ENCODE results near the gene CYRIA.

Gene CYRIA

GRCh38 chr2:16625759-16626158 lies 39.9 kb downstream of the CYRIA start:
- H3K4me3 ChIP-seq: no peak overlapping the region
- in situ Hi-C loops (cut with MboI; ENCODE audit: low sequenced_read_pairs): no loop called here
- H3K9me3 ChIP-seq: no peaks in the 10 kb centered on the region
- no peaks in the 10 kb centered on the region for H3K27me3 ChIP-seq (ENCODE audit: low read depth)
- no peaks in the 10 kb centered on the region for H3K4me1 ChIP-seq
- DNase-seq (ENCODE audit: low spot score in 2 of 2): no peak
- H3K36me3 ChIP-seq (replicated peaks): no peaks in the 10 kb centered on the region

- H3K27me3 ChIP-seq (ENCODE audit: low read depth): no peaks in the 10 kb centered on the region
- DNase-seq (ENCODE audit: low spot score in 2 of 2): no peak
- in situ Hi-C loops (cut with MboI; ENCODE audit: low sequenced_read_pairs): no loop called here
- H3K36me3 ChIP-seq (replicated peaks): no peaks in the 10 kb centered on the region
- no peaks in the 10 kb centered on the region for H3K9me3 ChIP-seq
- no peaks in the 10 kb centered on the region for H3K4me1 ChIP-seq
- no peak overlapping the region for H3K4me3 ChIP-seq
Observed at GRCh38 chr2:16625201-16625729, 40.4 kb downstream of the CYRIA start.

- in situ Hi-C loops (cut with MboI; ENCODE audit: low sequenced_read_pairs): no loop called here
- no peak for DNase-seq (ENCODE audit: low spot score in 2 of 2)
- Histone ChIP-seq H3K9me3 (no peaks in the 10 kb centered on the region), H3K4me1 (no peaks in the 10 kb centered on the region), H3K4me3 (no peak overlapping the region), H3K27me3 (ENCODE audit: low read depth) (no peaks in the 10 kb centered on the region), H3K36me3 (replicated peaks) (no peaks in the 10 kb centered on the region)
Observed at GRCh38 chr2:16624436-16624780, 41.2 kb downstream of the CYRIA start.

DNA sequence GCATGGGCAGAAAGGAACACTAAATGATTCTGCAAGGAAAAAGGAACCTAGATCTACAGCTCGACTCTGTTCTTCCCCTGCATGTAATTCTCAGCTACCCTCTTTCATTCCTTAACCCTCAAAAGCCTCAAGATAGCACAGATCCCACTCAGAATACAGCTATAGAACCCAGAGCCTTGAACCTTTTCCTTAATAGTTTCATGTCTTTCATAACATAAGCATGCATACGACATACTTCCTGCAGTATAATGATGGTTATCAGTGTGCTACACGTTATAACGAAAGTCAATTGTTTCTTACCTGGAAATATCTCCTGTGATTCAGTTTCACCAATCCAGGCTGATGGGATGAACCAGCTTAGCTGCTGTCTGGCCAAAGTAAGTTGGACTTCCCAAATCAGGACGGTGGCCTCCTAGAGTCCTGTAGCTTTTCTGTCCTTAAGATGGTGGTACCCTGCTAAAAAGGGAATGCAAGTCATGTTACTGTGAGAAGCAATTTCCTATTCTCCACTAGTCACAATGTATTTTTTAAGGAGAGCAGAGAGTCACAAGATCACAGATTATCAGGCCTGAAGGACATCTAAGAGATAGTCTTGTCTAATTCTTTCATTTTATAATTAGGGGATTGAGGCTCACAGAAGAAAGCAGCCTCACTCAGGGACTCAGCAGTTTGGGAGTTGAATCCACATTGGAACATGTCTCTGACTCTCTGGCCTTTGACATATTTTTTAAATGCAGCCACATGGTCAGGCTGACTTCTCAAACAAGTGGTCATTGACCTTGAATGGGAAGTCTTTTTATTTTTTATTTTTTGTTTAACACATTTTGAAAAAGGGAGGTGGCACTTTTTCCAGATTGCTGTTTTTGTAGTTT lies 41.8 kb downstream of the CYRIA start:
- Histone ChIP-seq H3K36me3 (replicated peaks) (no peaks in the 10 kb centered on the region), H3K9me3 (no peaks in the 10 kb centered on the region), H3K4me3 (no peak overlapping the region), H3K27me3 (ENCODE audit: low read depth) (no peaks in the 10 kb centered on the region), H3K4me1 (no peaks in the 10 kb centered on the region)
- no peak for DNase-seq (ENCODE audit: low spot score in 2 of 2)
- in situ Hi-C loops (cut with MboI; ENCODE audit: low sequenced_read_pairs): no loop called here

DNA sequence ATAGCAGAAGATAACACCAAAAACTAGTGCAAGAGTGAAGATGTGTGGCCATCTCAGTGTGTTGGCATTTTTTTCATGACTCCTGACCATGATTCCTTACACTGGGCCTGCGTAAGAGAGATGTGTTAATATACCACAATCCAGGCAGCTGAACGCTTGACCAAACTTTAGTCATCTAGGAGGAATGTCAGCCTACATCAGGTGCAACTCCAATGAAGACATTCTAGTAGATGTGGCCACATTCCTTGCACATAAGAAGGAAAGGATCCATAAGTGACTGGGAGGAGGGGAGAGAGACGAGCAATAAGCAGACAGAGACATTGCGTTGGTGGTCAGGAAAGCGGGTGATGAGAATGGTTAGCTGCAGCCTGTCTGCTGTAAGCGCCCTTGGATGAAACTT lies 42.6 kb downstream of the CYRIA start:
- in situ Hi-C loops (cut with MboI; ENCODE audit: low sequenced_read_pairs): no loop called here
- DNase-seq (ENCODE audit: low spot score in 2 of 2): no peak
- H3K9me3 ChIP-seq: no peaks in the 10 kb centered on the region
- no peak overlapping the region for H3K4me3 ChIP-seq
- H3K4me1 ChIP-seq: no peaks in the 10 kb centered on the region
- no peaks in the 10 kb centered on the region for H3K36me3 ChIP-seq (replicated peaks)
- no peaks in the 10 kb centered on the region for H3K27me3 ChIP-seq (ENCODE audit: low read depth)

DNA sequence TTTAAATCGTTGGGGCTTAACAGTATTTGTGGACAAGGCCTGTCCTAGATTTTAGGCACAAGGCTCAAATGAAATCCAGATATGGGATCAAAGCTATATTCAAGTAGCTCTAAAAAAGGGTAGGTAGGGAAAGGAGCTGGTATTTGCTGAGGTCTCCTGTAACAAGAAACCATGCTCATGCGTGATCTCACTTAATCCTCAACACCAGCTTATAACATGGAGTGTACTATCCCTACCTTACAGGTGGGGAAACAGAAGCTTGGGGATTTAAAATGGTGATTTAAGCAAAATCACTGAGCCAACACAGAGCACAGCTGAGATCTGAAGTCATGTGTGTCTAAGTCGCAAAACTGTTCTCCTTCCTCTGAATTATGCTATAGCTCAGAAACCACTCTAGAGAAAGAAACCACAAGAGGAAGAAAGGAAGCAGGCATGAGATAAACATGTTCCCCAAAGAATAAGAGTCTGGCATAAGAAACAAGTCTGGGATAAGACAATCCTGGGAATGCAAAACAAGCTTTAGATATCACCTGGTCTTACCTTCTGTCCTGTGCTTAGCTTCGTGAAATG lies 43.1 kb downstream of the CYRIA start:
- no peaks in the 10 kb centered on the region for H3K36me3 ChIP-seq (replicated peaks)
- H3K4me3 ChIP-seq: no peak overlapping the region
- in situ Hi-C loops (cut with MboI; ENCODE audit: low sequenced_read_pairs): no loop called here
- no peaks in the 10 kb centered on the region for H3K27me3 ChIP-seq (ENCODE audit: low read depth)
- H3K4me1 ChIP-seq: no peaks in the 10 kb centered on the region
- no peaks in the 10 kb centered on the region for H3K9me3 ChIP-seq
- DNase-seq (ENCODE audit: low spot score in 2 of 2): no peak

DNA sequence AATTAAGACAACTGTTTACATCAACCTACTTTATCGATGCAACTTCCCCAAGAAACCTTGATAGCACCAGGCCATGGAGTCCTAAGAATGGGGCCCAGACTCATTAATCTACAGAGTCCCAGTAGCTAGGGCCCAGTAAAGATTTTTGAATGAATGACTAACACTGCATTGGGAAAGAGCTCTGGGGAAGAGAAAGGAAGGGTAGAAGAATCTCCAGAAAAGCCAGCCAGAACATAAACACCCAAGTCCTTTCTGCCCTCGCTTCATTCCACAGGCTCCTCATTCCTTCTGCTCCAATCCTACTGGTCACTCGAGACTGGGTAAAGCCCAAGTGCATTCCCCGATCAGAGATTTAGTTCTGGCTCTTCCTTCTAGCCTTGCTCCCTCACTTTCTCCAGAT lies 44.3 kb downstream of the CYRIA start:
- H3K27me3 ChIP-seq (ENCODE audit: low read depth): no peaks in the 10 kb centered on the region
- H3K36me3 ChIP-seq (replicated peaks): no peaks in the 10 kb centered on the region
- in situ Hi-C loops (cut with MboI; ENCODE audit: low sequenced_read_pairs): no loop called here
- H3K4me3 ChIP-seq: no peak overlapping the region
- no peak for DNase-seq (ENCODE audit: low spot score in 2 of 2)
- H3K9me3 ChIP-seq: no peaks in the 10 kb centered on the region
- no peaks in the 10 kb centered on the region for H3K4me1 ChIP-seq

DNA sequence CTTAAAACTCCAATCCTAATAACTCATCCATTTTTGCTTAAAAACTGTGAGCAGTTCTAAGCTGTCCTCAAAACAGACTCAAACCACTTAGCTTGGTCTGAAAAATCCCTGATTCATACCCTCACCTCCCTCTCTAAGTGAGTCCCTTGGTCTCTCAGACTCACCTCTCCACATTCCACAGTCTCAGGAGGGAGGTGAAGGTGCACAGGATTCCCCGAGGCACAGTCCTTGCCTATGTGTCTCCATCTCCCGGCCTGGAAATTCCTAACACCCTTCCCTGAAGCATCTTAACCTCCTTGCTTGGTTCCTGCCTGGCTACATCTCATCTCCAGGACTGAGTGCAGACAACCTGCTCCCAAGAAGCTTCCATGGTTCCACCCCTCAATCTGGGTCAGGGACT lies 45.0 kb downstream of the CYRIA start:
- no peak for DNase-seq (ENCODE audit: low spot score in 2 of 2)
- H3K27me3 ChIP-seq (ENCODE audit: low read depth): no peaks in the 10 kb centered on the region
- H3K9me3 ChIP-seq: no peaks in the 10 kb centered on the region
- H3K4me3 ChIP-seq: no peak overlapping the region
- no peaks in the 10 kb centered on the region for H3K36me3 ChIP-seq (replicated peaks)
- H3K4me1 ChIP-seq: no peaks in the 10 kb centered on the region
- in situ Hi-C loops (cut with MboI; ENCODE audit: low sequenced_read_pairs): no loop called here

GRCh38 chr2:16619576-16620245 lies 45.9 kb downstream of the CYRIA start:
- H3K27me3 ChIP-seq (ENCODE audit: low read depth): no peaks in the 10 kb centered on the region
- no peak overlapping the region for H3K4me3 ChIP-seq
- H3K36me3 ChIP-seq (replicated peaks): no peaks in the 10 kb centered on the region
- H3K9me3 ChIP-seq: no peaks in the 10 kb centered on the region
- DNase-seq (ENCODE audit: low spot score in 2 of 2): no peak
- in situ Hi-C loops (cut with MboI; ENCODE audit: low sequenced_read_pairs): loop anchor here (5.0 kb wide), 1 partner anchor 138 kb away; no protein-coding TSS in a partner anchor
- no peaks in the 10 kb centered on the region for H3K4me1 ChIP-seq

GRCh38 chr2:16617282-16618266 lies 48.1 kb downstream of the CYRIA start:
- no peaks in the 10 kb centered on the region for H3K4me1 ChIP-seq
- peak in 1 of 2 experiments; percentile 48 for DNase-seq (ENCODE audit: low spot score in 2 of 2)
- H3K27me3 ChIP-seq (ENCODE audit: low read depth): no peaks in the 10 kb centered on the region
- in situ Hi-C loops (cut with MboI; ENCODE audit: low sequenced_read_pairs): loop anchor here (5.0 kb wide), 1 partner anchor 140 kb away; no protein-coding TSS in a partner anchor
- H3K9me3 ChIP-seq: no peaks in the 10 kb centered on the region
- no peaks in the 10 kb centered on the region for H3K36me3 ChIP-seq (replicated peaks)
- no peak overlapping the region for H3K4me3 ChIP-seq

All from HAP-1 (cell line).